ENCODE data around the gene BPNT1.

GRCh38 chr1:220045356-220046051 lies 44.1 kb downstream of the BPNT1 start:
- TF ChIP-seq EZH2phosphoT487 (IDR thresholded peaks at IDR 0.05; ENCODE audit: borderline replicate concordance) (no peak), CTCF (conservative IDR thresholded peaks at IDR 0.05; ENCODE audit: low read length) (no peak)
